HepG2 (cell line): ENCODE results near the gene TUBA4B. TPM values are rescaled to one million over a fixed set of nuclear protein-coding genes. Genes with fewer than 3 reads are reported as not detected.

Experiments used
- ARID2 ChIP-seq: sonication (generic); formaldehyde crosslinking; IDR thresholded peaks from 2 replicates; pipeline ENCODE4 v1.8.1; 2022; ENCODE audit warnings: mild to moderate bottlenecking, missing genetic modification reagents, borderline replicate concordance
- ARID3A ChIP-seq: IDR thresholded peaks from 2 replicates; pipeline ENCODE4 v1.6.1; 2012; ENCODE audit warnings: low read depth, low read length, improper control_type of control experiment
- CTCF ChIP-seq: sonication (generic); formaldehyde crosslinking; IDR thresholded peaks from 2 replicates; pipeline ENCODE4 v1.5.0; 2020; ENCODE audit warnings: mild to moderate bottlenecking, missing genetic modification reagents, moderate library complexity
- LBX2 ChIP-seq: sonication (generic); formaldehyde crosslinking; IDR thresholded peaks from 2 replicates; pipeline ENCODE4 v1.5.0; 2020; ENCODE audit warnings: missing genetic modification reagents, mild to moderate bottlenecking, borderline replicate concordance
- MIER3 ChIP-seq: IDR thresholded peaks from 2 replicates; pipeline ENCODE4 v1.6.1; 2016; ENCODE audit warnings: missing compliant biosample characterization, borderline replicate concordance
- NFRKB ChIP-seq: fragments of 450-650 bp; IDR thresholded peaks from 2 replicates; pipeline ENCODE4 v1.6.1; 2017
- NFYC ChIP-seq: IDR thresholded peaks from 2 replicates; pipeline ENCODE4 v1.6.1; 2016; ENCODE audit warnings: missing genetic modification reagents, missing compliant biosample characterization
- SIN3B ChIP-seq: fragments of 150-350 bp; IDR thresholded peaks from 2 replicates; pipeline ENCODE4 v1.6.1; 2014; ENCODE audit warnings: low read length
- SNAPC5 ChIP-seq: sonication (generic); formaldehyde crosslinking; IDR thresholded peaks from 2 replicates; pipeline ENCODE4 v1.8.1; 2023; ENCODE audit warnings: mild to moderate bottlenecking, missing genetic modification reagents, borderline replicate concordance
- SNRNP70 ChIP-seq: fragments of 200-400 bp; formaldehyde crosslinking; IDR thresholded peaks from 2 replicates; pipeline ENCODE4 v1.6.1; 2017; ENCODE audit warnings: mild to moderate bottlenecking, low read depth, low read length, moderate library complexity
- SOX5 ChIP-seq: IDR thresholded peaks from 2 replicates; pipeline ENCODE4 v1.6.1; 2016; ENCODE audit warnings: borderline replicate concordance
- U2AF1 ChIP-seq: fragments of 200-400 bp; formaldehyde crosslinking; optimal IDR thresholded peaks from 2 replicates; pipeline ENCODE3; 2017; ENCODE audit warnings: mild to moderate bottlenecking, low read depth, low read length
- ZFP62 ChIP-seq: sonication (generic); formaldehyde crosslinking; IDR thresholded peaks from 2 replicates; pipeline ENCODE4 v1.4.0; 2020; ENCODE audit warnings: missing genetic modification reagents
- ZFY ChIP-seq: sonication (generic); formaldehyde crosslinking; IDR thresholded peaks from 2 replicates; pipeline ENCODE4 v1.4.0; 2020; ENCODE audit warnings: missing genetic modification reagents
- ZNF280D ChIP-seq: sonication (generic); formaldehyde crosslinking; IDR thresholded peaks from 2 replicates; pipeline ENCODE4 v1.5.1; 2020; ENCODE audit warnings: mild to moderate bottlenecking, missing genetic modification reagents
- ZNF329 ChIP-seq: sonication (generic); formaldehyde crosslinking; IDR thresholded peaks from 2 replicates; pipeline ENCODE4 v1.9.0; 2021; ENCODE audit warnings: low read depth, mild to moderate bottlenecking, missing genetic modification reagents
- ZNF367 ChIP-seq: sonication (generic); formaldehyde crosslinking; IDR thresholded peaks from 2 replicates; pipeline ENCODE4 v1.4.0; 2020; ENCODE audit warnings: missing genetic modification reagents, borderline replicate concordance
- ZNF383 ChIP-seq: sonication (generic); formaldehyde crosslinking; IDR thresholded peaks from 2 replicates; pipeline ENCODE4 v1.4.0; 2020; ENCODE audit warnings: missing genetic modification reagents, mild to moderate bottlenecking, borderline replicate concordance
- ZNF44 ChIP-seq: sonication (generic); formaldehyde crosslinking; IDR thresholded peaks from 2 replicates; pipeline ENCODE4 v1.5.1; 2020; ENCODE audit warnings: mild to moderate bottlenecking, missing genetic modification reagents
- ZNF569 ChIP-seq: sonication (generic); formaldehyde crosslinking; IDR thresholded peaks from 2 replicates; pipeline ENCODE4 v1.5.0; 2020; ENCODE audit warnings: mild to moderate bottlenecking, missing genetic modification reagents, moderate library complexity, borderline replicate concordance
- ZNF615 ChIP-seq: sonication (generic); formaldehyde crosslinking; IDR thresholded peaks from 2 replicates; pipeline ENCODE4 v1.5.0; 2020; ENCODE audit warnings: mild to moderate bottlenecking, missing genetic modification reagents, borderline replicate concordance
- ZNF616 ChIP-seq: sonication (generic); formaldehyde crosslinking; IDR thresholded peaks from 2 replicates; pipeline ENCODE4 v1.5.0; 2020; ENCODE audit warnings: low read depth, mild to moderate bottlenecking, missing genetic modification reagents
- polyA plus RNA-seq, 8 experiments: library from polyadenylated mRNA; depleted of rRNA in 3 of 8; stranded (reverse) in 7 of 8; unstranded in 1 of 8; fragments of >200 nt; fragmentation: Illumina TruSeq in 4 of 8; extraction: Trizol in 4 of 8; gene quantifications; 2 replicates each; pipeline versions ENCODE4 v1.2.1 to v1.2.3, GENCODE V29; 2011 to 2016; ENCODE audit warnings: low read depth in 4 of 8, missing spikeins in 1 of 8, mixed read lengths in 1 of 8; ENCODE audit not compliant: insufficient read depth in 1 of 8
- total RNA-seq, 5 experiments: library from RNA; depleted of rRNA; stranded (reverse); fragments of >200 nt; fragmentation: Illumina TruSeq; extraction: Trizol; gene quantifications; 2 replicates each; pipeline ENCODE4 v1.2.3, GENCODE V29; 2016; ENCODE audit warnings: low read depth in 1 of 5

Gene TUBA4B
- total and polyA plus RNA-seq, 2 of the 13 experiments (the other 11 are each of a cell fraction or from before 2014, with no cell fraction given): 0.18 to 0.22 TPM

- TF ChIP-seq SIN3B (no peak), ZFP62 (CRISPR knock-in tag) (no peak), ZNF615 (CRISPR knock-in tag) (peak; percentile 82), SNRNP70 (no peak), ARID3A (no peak), ZNF280D (CRISPR knock-in tag) (0 out of 2 replicates have a peak, but pooled peaks have one; percentile 33), ZNF329 (CRISPR knock-in tag) (peak; percentile 84; the same call in 1 of the 2 replicates), U2AF1 (no peak), SNAPC5 (peak; percentile 64; the same call in 1 of the 2 replicates), NFYC (CRISPR knock-in tag) (peak; percentile 65), SOX5 (CRISPR knock-in tag) (peak; percentile 63; the same call in 1 of the 2 replicates), ZNF367 (peak; percentile 92; the same call in 1 of the 2 replicates), ZNF569 (no peak), ZNF44 (CRISPR knock-in tag) (no peak), MIER3 (peak; percentile 83; the same call in 1 of the 2 replicates), ZFY (CRISPR knock-in tag) (peak; percentile 62; the same call in 1 of the 2 replicates), NFRKB (no peak), ZNF383 (CRISPR knock-in tag) (no peak), CTCF (CRISPR knock-in tag) (peak; percentile 33), LBX2 (CRISPR knock-in tag) (peak; percentile 95), ZNF616 (peak; percentile 78; the same call in 1 of the 2 replicates), ARID2 (CRISPR knock-in tag) (no peak)
Observed at GRCh38 chr2:219308142-219309101, 55.4 kb downstream of the TUBA4B start (continued).
